GM10248 (cell line): ENCODE data around the gene RGL3.
A peak's percentile ranks its signal among the peaks of the same experiment; 100 is the strongest.

Source experiments
- CTCF ChIA-PET: fragments of 300-600 bp; sonication (Branson Sonifier 250); formaldehyde crosslinking; extraction: SDS; loops from one replicate; lab custom pipeline; 2021; ENCODE audit warnings: antibody characterized with exemption; lab: Yijun Ruan, JAX
- POLR2A ChIA-PET: fragments of 350-650 bp; sonication (Branson Sonifier 250); formaldehyde crosslinking; extraction: SDS; loops from one replicate; lab custom pipeline; 2020; ENCODE audit warnings: antibody characterized with exemption; lab: Yijun Ruan, JAX
- DNase-seq: peaks from one replicate; pipeline ENCODE4 v3.0.0; 2012; ENCODE audit errors: extremely low spot score
- TF ChIP-seq, protein P1 (sequence below): IDR thresholded peaks from 2 replicates; pipeline ENCODE4 v1.5.1; 2012; ENCODE audit warnings: mild to moderate bottlenecking, low read depth; ENCODE audit errors: extremely low read depth, missing control alignments, control extremely low read depth

The RGL3 gene

DNA sequence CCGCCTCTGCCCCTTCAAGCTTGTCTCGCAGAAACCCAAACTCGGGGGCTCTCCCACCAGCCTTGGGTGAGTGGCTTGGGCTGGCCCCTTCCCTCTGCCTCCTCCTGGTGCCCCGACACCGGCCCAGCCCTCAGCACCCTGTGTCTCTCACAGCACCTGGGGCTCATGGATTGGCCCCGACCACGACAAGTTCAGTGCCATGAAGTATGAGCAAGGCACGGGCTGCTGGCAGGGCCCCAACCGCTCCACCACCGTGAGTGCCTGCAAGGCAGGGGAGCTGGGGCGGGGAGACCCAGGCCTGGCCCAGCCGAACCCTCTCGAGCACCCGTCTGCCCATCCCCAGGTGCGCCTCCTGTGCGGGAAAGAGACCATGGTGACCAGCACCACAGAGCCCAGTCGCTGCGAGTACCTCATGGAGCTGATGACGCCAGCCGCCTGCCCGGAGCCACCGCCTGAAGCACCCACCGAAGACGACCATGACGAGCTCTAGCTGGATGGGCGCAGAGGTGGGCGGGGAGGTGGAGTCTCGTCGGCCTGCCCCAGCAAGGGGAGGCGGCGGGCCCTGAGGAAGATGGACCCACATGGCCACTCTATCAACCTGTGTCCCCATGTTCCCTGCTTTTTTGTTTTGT lies 29.9 kb upstream of the RGL3 start:
- TF ChIP-seq, protein P1, sequence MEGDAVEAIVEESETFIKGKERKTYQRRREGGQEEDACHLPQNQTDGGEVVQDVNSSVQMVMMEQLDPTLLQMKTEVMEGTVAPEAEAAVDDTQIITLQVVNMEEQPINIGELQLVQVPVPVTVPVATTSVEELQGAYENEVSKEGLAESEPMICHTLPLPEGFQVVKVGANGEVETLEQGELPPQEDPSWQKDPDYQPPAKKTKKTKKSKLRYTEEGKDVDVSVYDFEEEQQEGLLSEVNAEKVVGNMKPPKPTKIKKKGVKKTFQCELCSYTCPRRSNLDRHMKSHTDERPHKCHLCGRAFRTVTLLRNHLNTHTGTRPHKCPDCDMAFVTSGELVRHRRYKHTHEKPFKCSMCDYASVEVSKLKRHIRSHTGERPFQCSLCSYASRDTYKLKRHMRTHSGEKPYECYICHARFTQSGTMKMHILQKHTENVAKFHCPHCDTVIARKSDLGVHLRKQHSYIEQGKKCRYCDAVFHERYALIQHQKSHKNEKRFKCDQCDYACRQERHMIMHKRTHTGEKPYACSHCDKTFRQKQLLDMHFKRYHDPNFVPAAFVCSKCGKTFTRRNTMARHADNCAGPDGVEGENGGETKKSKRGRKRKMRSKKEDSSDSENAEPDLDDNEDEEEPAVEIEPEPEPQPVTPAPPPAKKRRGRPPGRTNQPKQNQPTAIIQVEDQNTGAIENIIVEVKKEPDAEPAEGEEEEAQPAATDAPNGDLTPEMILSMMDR = no peak
- no peak for DNase-seq
- ChIA-PET CTCF (interaction anchor here (0.6 to 2.3 kb wide), 5 partner anchors 13 to 155 kb away, joined by 3 to 16 read pairs (median 4); partner anchors contain the start of genes ODAD3 and PRKCSH), POLR2A (no interaction called here)

DNA sequence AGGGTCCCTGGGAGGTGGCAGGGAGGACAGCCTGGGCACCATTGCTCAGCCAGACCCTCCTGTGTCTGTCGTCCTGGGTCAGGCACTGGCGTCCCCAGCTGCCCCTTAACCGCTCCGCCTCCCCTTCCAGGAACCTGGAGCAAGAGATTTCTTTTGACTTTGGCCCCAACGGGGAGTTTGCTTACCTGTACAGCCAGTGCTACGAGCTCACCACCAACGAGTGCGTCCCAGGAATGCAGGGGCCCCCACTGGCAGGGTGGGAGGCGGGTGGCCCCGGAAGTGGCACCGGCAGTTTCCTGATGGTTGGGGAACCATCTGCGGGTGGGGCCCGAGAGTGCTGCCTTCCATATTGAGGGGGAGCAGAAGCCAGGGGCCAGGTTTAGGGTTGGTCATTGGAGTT lies 29.3 kb upstream of the RGL3 start:
- ChIA-PET CTCF (interaction anchor here (0.8 to 2.3 kb wide), 4 partner anchors 13 to 154 kb away, joined by 4 to 16 read pairs (median 6); partner anchors contain the start of genes ODAD3 and PRKCSH), POLR2A (no interaction called here)
- DNase-seq = no peak
- TF ChIP-seq, protein P1 = no peak

DNA sequence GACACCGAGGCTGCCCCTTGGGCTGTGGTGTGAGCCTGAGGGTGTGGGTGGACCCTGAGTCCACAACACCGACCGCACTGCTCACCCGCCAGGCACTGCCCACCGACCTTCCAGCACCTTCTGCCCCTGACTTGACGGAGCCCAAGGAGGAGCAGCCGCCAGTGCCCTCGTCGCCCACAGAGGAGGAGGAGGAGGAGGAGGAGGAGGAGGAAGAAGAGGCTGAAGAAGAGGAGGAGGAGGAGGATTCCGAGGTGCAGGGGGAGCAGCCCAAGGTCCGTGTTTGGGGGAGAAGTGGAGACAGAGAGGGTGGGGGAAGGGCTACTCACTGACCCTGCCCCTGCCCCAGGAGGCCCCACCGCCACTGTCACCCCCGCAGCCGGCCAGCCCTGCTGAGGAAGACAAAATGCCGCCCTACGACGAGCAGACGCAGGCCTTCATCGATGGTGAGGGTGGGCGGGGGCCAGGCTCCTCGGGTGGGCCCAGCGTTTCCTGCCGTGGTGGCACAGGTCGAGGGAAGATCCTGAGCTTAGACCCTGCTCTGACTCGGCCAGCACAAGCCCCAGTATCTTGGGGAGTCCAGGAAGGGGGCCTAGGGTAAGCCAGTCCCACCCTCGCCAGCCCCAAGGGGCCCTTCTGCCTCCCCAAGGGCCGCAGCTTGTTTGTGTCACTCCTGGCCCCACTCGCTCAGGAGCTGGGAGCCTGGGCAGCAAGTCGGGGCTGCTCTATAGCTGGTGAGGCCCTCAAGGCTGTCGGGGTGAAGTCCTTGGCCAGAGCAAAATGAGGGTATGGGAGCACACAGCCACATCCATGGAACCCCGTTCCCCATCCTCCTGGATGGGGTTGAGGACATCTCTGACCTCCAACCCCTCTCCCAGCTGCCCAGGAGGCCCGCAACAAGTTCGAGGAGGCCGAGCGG lies 28.5 kb upstream of the RGL3 start:
- ChIA-PET CTCF (interaction anchor here (0.6 to 2.3 kb wide), 9 partner anchors 12 to 1321 kb away, joined by 3 to 16 read pairs (median 4); partner anchors contain the start of genes ODAD3, PRKCSH and SWSAP1), POLR2A (no interaction called here)
- no peak for DNase-seq
- TF ChIP-seq, protein P1 = no peak

DNA sequence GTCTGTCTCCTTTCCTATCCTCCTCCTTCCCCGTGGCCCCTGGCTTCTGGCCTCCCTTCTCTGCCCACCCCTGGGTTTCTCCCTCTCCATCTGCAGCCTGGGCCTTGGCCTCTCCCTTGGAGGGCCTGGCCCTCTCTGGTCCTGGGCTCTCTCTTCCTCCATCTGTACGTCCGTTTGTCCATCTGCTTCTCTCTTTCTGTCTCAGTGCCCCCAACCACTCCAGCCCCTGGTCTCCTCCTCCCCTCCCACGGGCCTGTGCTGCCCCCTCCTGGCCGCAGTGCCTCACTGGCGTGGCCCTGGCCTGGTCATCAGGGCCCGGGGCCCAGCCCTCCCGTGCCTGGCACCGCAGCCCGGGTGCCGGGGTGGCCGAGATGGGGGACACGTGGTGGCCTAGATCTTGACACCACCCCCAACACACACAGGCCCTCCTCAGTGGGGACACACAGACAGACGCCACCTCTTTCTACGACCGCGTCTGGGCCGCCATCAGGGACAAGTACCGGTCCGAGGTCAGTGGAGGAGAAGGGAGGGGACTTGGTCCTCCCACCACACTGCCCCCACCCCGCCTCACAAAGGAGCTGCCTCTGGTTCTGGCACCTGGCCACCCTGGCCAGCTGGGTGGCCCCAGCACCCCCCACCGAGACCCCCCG lies 27.7 kb upstream of the RGL3 start:
- POLR2A ChIA-PET = no interaction called here
- peak; percentile 70 for DNase-seq
- CTCF ChIA-PET = interaction anchor here (0.6 to 3.7 kb wide), 12 partner anchors 11 to 1321 kb away, joined by 3 to 19 read pairs (median 4); partner anchors contain the start of genes ODAD3 and PRKCSH
- TF ChIP-seq, protein P1 = peak; percentile 70

DNA sequence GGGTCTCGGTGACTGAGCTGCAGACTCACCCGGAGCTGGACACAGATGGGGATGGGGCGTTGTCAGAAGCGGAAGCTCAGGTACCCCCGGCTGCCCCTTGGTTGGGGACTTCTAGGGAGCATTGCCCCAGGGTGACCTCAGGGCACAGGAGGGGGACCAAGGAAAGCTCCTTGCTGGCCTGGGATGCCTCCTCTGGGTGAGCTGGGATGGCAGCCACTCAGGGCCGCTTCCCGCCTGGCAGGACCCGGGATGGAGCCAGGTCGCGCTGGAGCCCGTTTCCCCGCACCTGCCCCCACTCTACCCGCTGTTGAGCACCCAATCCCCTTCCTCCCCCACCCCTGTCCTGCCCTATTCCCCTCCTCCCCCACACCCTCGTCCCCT lies 27.1 kb upstream of the RGL3 start:
- TF ChIP-seq, protein P1 = no peak
- DNase-seq = no peak
- ChIA-PET POLR2A (interaction anchor here (0.9 kb wide), 1 partner anchor 167 kb away, joined by 3 read pairs; no protein-coding TSS in a partner anchor), CTCF (interaction anchor here (0.7 to 3.7 kb wide), 11 partner anchors 9 to 308 kb away, joined by 3 to 19 read pairs (median 4); partner anchors contain the start of genes ODAD3 and PRKCSH)
